Measurements from ENCODE around the gene MBP.

The MBP gene

DNA sequence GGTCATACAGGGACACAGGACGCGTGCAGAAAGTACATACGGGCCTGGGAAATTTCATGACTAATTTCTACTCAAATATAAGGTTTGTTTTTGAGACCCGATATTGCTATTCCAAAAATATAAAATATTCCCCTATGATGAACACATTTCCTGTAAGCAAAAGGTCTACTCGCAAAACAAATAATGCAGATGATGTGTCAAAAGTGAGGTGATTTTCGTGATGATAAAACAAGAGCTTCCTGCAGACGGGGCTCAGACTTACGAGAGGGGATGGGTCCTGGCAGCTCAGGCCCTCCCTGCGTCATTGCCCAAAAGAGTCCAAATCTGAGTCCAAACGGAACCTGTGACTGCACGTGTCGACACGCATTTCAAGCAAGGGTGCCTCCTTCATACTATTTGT is 62.7 kb downstream of the MBP start:
- Histone ChIP-seq H3K36me3 (ENCODE audit: insufficient read depth) (no peaks in the 10 kb centered on the region), H3K27me3 (ENCODE audit: insufficient read depth, low read depth) (no peaks in the 10 kb centered on the region), H3K4me1 (ENCODE audit: low read depth, poor library complexity, severe bottlenecking) (peaks cover 6% of the 10 kb centered on the region), H3K27ac (no peak overlapping the region), H2AFZ (ENCODE audit: low read depth) (no peak overlapping the region), H4K20me1 (ENCODE audit: insufficient read depth) (no peaks in the 10 kb centered on the region), H3K9ac (no peak overlapping the region), H3K79me2 (ENCODE audit: insufficient read depth, low read depth) (no peaks in the 10 kb centered on the region), H3K4me3 (IDR thresholded peaks at IDR 0.05; ENCODE audit: insufficient read depth, low read depth, low read length) (no peak overlapping the region), H3K4me2 (no peak overlapping the region)
- TF ChIP-seq, protein P1, sequence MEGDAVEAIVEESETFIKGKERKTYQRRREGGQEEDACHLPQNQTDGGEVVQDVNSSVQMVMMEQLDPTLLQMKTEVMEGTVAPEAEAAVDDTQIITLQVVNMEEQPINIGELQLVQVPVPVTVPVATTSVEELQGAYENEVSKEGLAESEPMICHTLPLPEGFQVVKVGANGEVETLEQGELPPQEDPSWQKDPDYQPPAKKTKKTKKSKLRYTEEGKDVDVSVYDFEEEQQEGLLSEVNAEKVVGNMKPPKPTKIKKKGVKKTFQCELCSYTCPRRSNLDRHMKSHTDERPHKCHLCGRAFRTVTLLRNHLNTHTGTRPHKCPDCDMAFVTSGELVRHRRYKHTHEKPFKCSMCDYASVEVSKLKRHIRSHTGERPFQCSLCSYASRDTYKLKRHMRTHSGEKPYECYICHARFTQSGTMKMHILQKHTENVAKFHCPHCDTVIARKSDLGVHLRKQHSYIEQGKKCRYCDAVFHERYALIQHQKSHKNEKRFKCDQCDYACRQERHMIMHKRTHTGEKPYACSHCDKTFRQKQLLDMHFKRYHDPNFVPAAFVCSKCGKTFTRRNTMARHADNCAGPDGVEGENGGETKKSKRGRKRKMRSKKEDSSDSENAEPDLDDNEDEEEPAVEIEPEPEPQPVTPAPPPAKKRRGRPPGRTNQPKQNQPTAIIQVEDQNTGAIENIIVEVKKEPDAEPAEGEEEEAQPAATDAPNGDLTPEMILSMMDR (conservative IDR thresholded peaks at IDR 0.05; ENCODE audit: low read depth, low read length), result no peak

DNA sequence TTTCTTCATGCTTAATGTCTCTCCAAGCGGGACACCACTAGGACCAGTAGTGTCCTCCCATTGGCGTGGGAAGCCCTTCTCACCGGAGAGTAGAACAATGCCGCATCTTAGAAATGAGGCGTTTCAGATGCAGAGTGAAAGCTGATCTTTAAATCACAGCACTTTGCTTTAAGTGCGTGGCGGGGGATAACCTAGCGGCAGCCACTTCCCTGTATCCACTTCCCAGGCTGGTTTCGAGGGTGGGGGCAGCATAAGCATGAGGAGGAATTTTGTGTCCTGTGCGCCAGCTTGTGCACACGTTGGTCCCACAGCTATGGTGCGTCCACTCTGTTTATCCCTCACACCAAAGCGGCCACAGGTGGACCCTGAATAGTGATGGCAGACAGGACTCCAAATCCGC is 63.1 kb downstream of the MBP start:
- Histone ChIP-seq H3K36me3 (ENCODE audit: insufficient read depth) (no peaks in the 10 kb centered on the region), H3K4me3 (IDR thresholded peaks at IDR 0.05; ENCODE audit: insufficient read depth, low read depth, low read length) (no peak overlapping the region), H3K4me2 (no peak overlapping the region), H3K9ac (no peak overlapping the region), H3K27ac (no peak overlapping the region), H3K79me2 (ENCODE audit: insufficient read depth, low read depth) (no peaks in the 10 kb centered on the region), H3K27me3 (ENCODE audit: insufficient read depth, low read depth) (no peaks in the 10 kb centered on the region), H3K4me1 (ENCODE audit: low read depth, poor library complexity, severe bottlenecking) (peaks cover 8% of the 10 kb centered on the region), H4K20me1 (ENCODE audit: insufficient read depth) (no peaks in the 10 kb centered on the region), H2AFZ (ENCODE audit: low read depth) (no peak overlapping the region)
- TF ChIP-seq, protein P1 (conservative IDR thresholded peaks at IDR 0.05; ENCODE audit: low read depth, low read length), result no peak

DNA sequence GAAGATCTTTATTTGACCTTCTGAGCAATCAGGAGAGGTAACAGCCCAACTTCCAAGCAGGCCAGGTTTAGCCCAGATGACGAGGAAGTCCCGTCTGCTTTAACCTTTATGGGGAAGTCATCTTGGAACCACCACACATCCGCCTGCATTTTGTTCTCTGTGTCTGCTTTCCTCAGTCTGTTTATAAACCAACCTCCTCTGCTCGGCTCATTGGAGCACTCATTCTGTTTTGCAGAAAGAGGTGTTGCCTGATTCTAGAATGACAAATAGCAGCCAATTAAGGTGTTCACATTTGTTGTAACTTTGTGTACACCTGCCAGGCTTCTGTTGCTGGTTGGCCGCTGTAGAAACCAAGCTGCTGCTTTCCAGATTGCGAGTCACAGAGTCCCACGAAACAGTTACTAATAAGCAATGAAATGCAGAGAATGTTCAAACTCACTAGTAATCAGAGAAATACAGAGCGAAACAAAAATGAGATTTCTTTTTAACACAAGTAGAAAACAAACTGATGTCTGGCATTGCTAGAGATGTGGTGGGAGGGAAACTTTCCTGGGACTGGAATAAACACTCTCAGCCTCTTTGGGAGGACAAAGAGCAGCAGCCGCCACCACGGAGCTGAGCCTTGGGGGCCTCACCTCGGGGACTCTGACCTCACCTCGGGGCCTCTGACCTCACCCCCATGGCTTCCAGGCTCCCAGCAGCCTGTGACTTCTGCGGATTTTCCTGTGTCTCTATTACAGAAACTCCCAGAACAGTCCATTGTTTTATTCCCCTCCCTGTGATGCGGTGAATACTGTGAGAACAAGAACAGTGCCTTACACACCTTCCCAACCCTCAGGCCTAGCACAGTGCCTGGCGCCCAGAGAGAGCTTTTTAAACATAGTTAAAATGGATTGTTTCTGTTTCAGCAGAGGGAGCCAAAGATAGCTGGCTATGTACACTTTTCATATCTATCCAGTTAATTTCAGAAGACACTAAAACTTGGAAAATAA is 64.0 kb downstream of the MBP start:
- Histone ChIP-seq H4K20me1 (ENCODE audit: insufficient read depth) (no peaks in the 10 kb centered on the region), H3K27ac (no peak overlapping the region), H3K36me3 (ENCODE audit: insufficient read depth) (no peaks in the 10 kb centered on the region), H3K79me2 (ENCODE audit: insufficient read depth, low read depth) (no peaks in the 10 kb centered on the region), H3K27me3 (ENCODE audit: insufficient read depth, low read depth) (no peaks in the 10 kb centered on the region), H2AFZ (ENCODE audit: low read depth) (no peak overlapping the region), H3K4me1 (ENCODE audit: low read depth, poor library complexity, severe bottlenecking) (peaks cover 17% of the 10 kb centered on the region), H3K4me3 (IDR thresholded peaks at IDR 0.05; ENCODE audit: insufficient read depth, low read depth, low read length) (no peak overlapping the region), H3K4me2 (no peak overlapping the region), H3K9ac (no peak overlapping the region)
- TF ChIP-seq, protein P1 (conservative IDR thresholded peaks at IDR 0.05; ENCODE audit: low read depth, low read length), result no peak

DNA sequence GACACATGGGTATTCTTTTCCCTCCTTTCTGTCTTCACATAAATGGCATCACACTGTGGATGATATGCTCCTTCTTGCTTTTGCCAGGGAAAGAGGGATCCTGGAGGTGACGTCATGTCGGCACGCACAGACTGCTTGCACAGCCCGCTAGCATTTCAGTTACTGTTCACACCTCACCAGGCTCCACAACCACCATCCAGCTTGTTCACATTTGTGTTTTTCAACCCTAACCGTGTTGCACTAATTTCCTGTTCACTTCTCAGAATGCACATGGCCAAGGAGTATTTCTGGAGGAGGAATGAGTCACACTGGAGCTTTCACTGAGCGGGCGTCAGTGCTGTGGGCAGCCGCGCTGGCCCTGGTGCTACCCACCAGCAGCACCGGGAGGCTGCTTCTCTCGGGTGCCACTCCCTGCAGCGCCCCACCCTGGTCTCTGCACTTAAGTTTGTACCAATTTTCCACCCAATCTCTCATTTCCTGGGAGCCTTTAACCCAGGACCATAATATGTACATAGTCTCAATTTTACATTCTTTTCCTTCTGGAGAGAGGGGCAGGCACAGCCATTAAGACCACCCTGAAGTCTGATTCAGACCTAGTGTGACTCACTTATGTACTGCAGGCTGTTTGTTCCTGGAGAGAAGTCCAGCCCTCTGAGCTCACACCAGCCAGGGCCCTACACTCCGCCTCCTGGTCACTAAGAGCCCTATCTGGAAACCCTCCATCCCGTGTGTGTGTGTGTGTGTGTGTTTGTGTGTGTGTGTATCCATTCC is 65.1 kb downstream of the MBP start:
- H3K27ac ChIP-seq, result no peak overlapping the region
- H3K4me3 ChIP-seq (IDR thresholded peaks at IDR 0.05; ENCODE audit: insufficient read depth, low read depth, low read length), result no peak overlapping the region
- no peaks in the 10 kb centered on the region for H3K79me2 ChIP-seq (ENCODE audit: insufficient read depth, low read depth)
- peaks cover 26% of the 10 kb centered on the region for H3K4me1 ChIP-seq (ENCODE audit: low read depth, poor library complexity, severe bottlenecking)
- H4K20me1 ChIP-seq (ENCODE audit: insufficient read depth), result no peaks in the 10 kb centered on the region
- H3K9ac ChIP-seq, result no peak overlapping the region
- H3K4me2 ChIP-seq, result no peak overlapping the region
- TF ChIP-seq, protein P1 (conservative IDR thresholded peaks at IDR 0.05; ENCODE audit: low read depth, low read length), result no peak
- H2AFZ ChIP-seq (ENCODE audit: low read depth), result no peak overlapping the region
- H3K27me3 ChIP-seq (ENCODE audit: insufficient read depth, low read depth), result no peaks in the 10 kb centered on the region
- H3K36me3 ChIP-seq (ENCODE audit: insufficient read depth), result no peaks in the 10 kb centered on the region
